Neuronal stem cell (in vitro differentiated cells): Measurements from ENCODE around the gene MLLT3.

Experiments
- DNase-seq: peaks from one replicate; pipeline ENCODE4 v3.0.0-alpha.2; 2013; ENCODE audit warnings: low spot score
- H2AFZ ChIP-seq: one replicate; pipeline ENCODE4 v1.6.1; 2013; ENCODE audit warnings: mild to moderate bottlenecking, low read length, inconsistent platforms
- H2AK5ac ChIP-seq: 2 replicates; pipeline ENCODE4 v1.6.1; 2013; ENCODE audit warnings: low read depth, mild to moderate bottlenecking, inconsistent platforms, low read length, moderate library complexity, mixed read lengths
- H2BK120ac ChIP-seq: 2 replicates; pipeline ENCODE4 v1.6.1; 2013; ENCODE audit warnings: low read depth, mild to moderate bottlenecking, inconsistent platforms, low read length, moderate library complexity, mixed read lengths
- H2BK12ac ChIP-seq: one replicate; pipeline ENCODE4 v1.6.1; 2013; ENCODE audit warnings: low read length, inconsistent platforms
- H2BK15ac ChIP-seq: 2 replicates; pipeline ENCODE4 v1.6.1; 2013; ENCODE audit warnings: mild to moderate bottlenecking, low read length, inconsistent platforms, mixed read lengths
- H2BK5ac ChIP-seq: one replicate; pipeline ENCODE4 v1.6.1; 2013; ENCODE audit warnings: inconsistent platforms, mild to moderate bottlenecking, low read length, moderate library complexity
- H3K14ac ChIP-seq: one replicate; pipeline ENCODE4 v1.6.1; 2013; ENCODE audit warnings: low read length, inconsistent platforms
- H3K18ac ChIP-seq: 2 replicates; pipeline ENCODE4 v1.6.1; 2013; ENCODE audit warnings: low read length, inconsistent platforms
- H3K23ac ChIP-seq: 2 replicates; pipeline ENCODE4 v1.6.1; 2013; ENCODE audit warnings: low read depth, mild to moderate bottlenecking, mixed read lengths, low read length, inconsistent platforms; ENCODE audit not compliant: poor library complexity
- H3K27ac ChIP-seq: replicated peaks from 3 replicates; pipeline ENCODE4 v1.5.1; 2013; ENCODE audit warnings: low read length, inconsistent platforms
- H3K27me3 ChIP-seq, 3 experiments: 2 replicates each; pipeline ENCODE4 v1.6.1; 2013; ENCODE audit warnings: low read length in 3 of 3, mild to moderate bottlenecking in 2 of 3, inconsistent platforms in 1 of 3, low read depth in 1 of 3, mixed read lengths in 1 of 3, moderate library complexity in 1 of 3; ENCODE audit not compliant: control insufficient read depth in 3 of 3, insufficient read depth in 3 of 3
- H3K36me3 ChIP-seq, 2 donors: replicated peaks in 1 of 2; 2 replicates each; pipeline ENCODE4 v1.6.1; 2013; ENCODE audit warnings: low read length in 2 of 2; ENCODE audit not compliant: control insufficient read depth in 2 of 2, insufficient read depth in 2 of 2
- H3K4ac ChIP-seq: 2 replicates; pipeline ENCODE4 v1.6.1; 2013; ENCODE audit warnings: inconsistent platforms, mild to moderate bottlenecking, low read length, moderate library complexity
- H3K4me1 ChIP-seq, 2 donors: 1 replicate in 1 of 2; 2 replicates in 1 of 2; pipeline ENCODE4 v1.6.1; 2013; ENCODE audit warnings: low read length in 2 of 2, low read depth in 1 of 2; ENCODE audit not compliant: control insufficient read depth in 2 of 2, insufficient read depth in 1 of 2
- H3K4me2 ChIP-seq: one replicate; pipeline ENCODE4 v1.6.1; 2013; ENCODE audit warnings: mild to moderate bottlenecking, low read length, inconsistent platforms; ENCODE audit not compliant: insufficient read depth, poor library complexity, severe bottlenecking
- H3K4me3 ChIP-seq, 2 donors: 2 replicates each; pipeline ENCODE4 v1.5.1; 2013; ENCODE audit warnings: low read length in 2 of 2, mild to moderate bottlenecking in 2 of 2, inconsistent platforms in 1 of 2, moderate library complexity in 1 of 2
- H3K79me1 ChIP-seq: one replicate; pipeline ENCODE4 v1.6.1; 2013; ENCODE audit warnings: low read depth, mild to moderate bottlenecking, inconsistent platforms, low read length, moderate library complexity
- H3K9ac ChIP-seq: one replicate; pipeline ENCODE4 v1.6.1; 2013; ENCODE audit warnings: mild to moderate bottlenecking, low read depth, low read length, inconsistent platforms; ENCODE audit not compliant: poor library complexity
- H3K9me3 ChIP-seq, 2 donors: replicated peaks in 1 of 2; 2 replicates each; pipeline versions ENCODE3 to v1.6.1; 2013; ENCODE audit warnings: low read length in 2 of 2, mild to moderate bottlenecking in 2 of 2, inconsistent platforms in 1 of 2, low read depth in 1 of 2, mixed read lengths in 1 of 2, moderate library complexity in 1 of 2; ENCODE audit not compliant: control insufficient read depth in 2 of 2, insufficient read depth in 1 of 2
- H4K8ac ChIP-seq: one replicate; pipeline ENCODE4 v1.6.1; 2013; ENCODE audit warnings: low read depth, mild to moderate bottlenecking, inconsistent platforms, low read length, moderate library complexity
- H4K91ac ChIP-seq: one replicate; pipeline ENCODE4 v1.6.1; 2013; ENCODE audit warnings: low read length, low read depth, mild to moderate bottlenecking, inconsistent platforms; ENCODE audit not compliant: poor library complexity
- WGBS, 2 donors: extraction: QIAGEN DNeasy Blood & Tissue Kit; methylation state at CpG; one replicate each; pipeline ENCODE4 v1.1.7; 2013; ENCODE audit warnings: missing lambda C conversion rate in 2 of 2, mixed read lengths in 1 of 2; ENCODE audit not compliant: insufficient read length in 2 of 2, insufficient replicate concordance in 1 of 2; ENCODE audit errors: extremely low coverage in 2 of 2; 5-methylcytosine and 5-hydroxymethylcytosine counted together

Gene MLLT3

DNA sequence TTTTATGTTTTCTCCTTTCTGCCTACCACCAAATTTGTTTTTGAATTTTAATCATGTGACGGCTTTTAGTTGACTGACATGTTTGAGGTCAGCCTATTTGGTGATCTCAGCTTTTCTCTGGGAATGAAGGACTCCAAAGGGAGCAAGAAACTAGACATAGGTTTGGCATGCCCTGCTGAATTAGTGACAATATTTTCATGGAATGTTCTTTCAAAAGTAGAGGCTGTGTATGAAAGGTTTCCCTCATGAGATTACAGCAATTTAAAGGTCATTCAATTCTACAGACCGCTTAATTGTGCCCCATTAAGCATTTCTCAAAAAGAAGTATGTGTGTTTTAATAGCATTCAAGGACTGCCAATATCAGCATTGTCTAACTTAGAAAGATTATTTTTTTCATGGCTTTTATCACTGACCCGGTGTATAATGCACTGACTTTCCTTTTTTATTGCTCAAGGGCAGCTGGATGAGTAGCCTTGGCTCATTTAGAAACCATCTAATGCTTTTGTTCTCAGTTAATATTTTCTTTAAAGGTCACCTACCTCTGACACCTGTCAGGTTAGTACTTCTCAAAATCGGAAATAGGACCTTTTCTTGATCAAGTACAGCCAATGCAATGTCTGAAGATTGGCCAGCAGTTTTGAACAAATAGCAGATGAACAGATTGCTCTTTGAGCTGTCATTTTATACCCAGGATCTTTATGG lies 8.1 kb upstream of the MLLT3 start:
- no CpG with 5 or more reads among the region's 4 CpGs for WGBS, 2 donors
- Histone ChIP-seq H3K27me3 (no peaks in the 10 kb centered on the region), H3K27ac (no peak overlapping the region), H3K9me3 (no peaks in the 10 kb centered on the region), H3K9ac (no peak overlapping the region), H4K91ac (no peak overlapping the region), H3K4me2 (no peak overlapping the region), H2BK5ac (no peak overlapping the region), H3K4me1 (peaks cover 0 to 5% of the 10 kb centered on the region in 2 donors), H4K8ac (no peak overlapping the region), H2BK120ac (no peak overlapping the region), H3K4me3 (no peak overlapping the region), H3K18ac (no peak overlapping the region), H3K14ac (no peak overlapping the region), H2AK5ac (no peak overlapping the region), H3K36me3 (no peaks in the 10 kb centered on the region), H2BK12ac (no peak overlapping the region), H3K79me1 (no peaks in the 10 kb centered on the region), H2AFZ (no peak overlapping the region), H3K23ac (no peak overlapping the region), H2BK15ac (no peak overlapping the region), H3K4ac (no peak overlapping the region)
- DNase-seq: no peak

- Histone ChIP-seq H2AFZ (peak overlapping the region; percentile 98), H3K27ac (no peak overlapping the region), H3K14ac (no peak overlapping the region), H3K18ac (no peak overlapping the region), H3K79me1 (peaks cover 8% of the 10 kb centered on the region), H4K8ac (no peak overlapping the region), H4K91ac (no peak overlapping the region), H3K4me2 (no peak overlapping the region), H2BK5ac (no peak overlapping the region), H2BK15ac (no peak overlapping the region), H3K36me3 (no peaks in the 10 kb centered on the region), H2BK12ac (no peak overlapping the region), H3K4me3 (no peak overlapping the region), H3K4me1 (peaks cover 3 to 5% of the 10 kb centered on the region in 2 donors), H2BK120ac (no peak overlapping the region), H3K9ac (no peak overlapping the region), H3K4ac (no peak overlapping the region), H3K23ac (no peak overlapping the region), H3K27me3 (peaks cover 0 to 24% (median 2%) of the 10 kb centered on the region in 3 experiments), H3K9me3 (no peaks in the 10 kb centered on the region), H2AK5ac (no peak overlapping the region)
- WGBS, 2 donors: no CpG with 5 or more reads among the region's 2 CpGs
- DNase-seq: no peak
These were observed 2.7 kb upstream of the MLLT3 start for GRCh38 chr9:20625003-20625349.

- H2AK5ac ChIP-seq: no peak overlapping the region
- H3K79me1 ChIP-seq: peaks cover 8% of the 10 kb centered on the region
- no peak overlapping the region for H3K4ac ChIP-seq
- H3K18ac ChIP-seq: no peak overlapping the region
- no peak overlapping the region for H4K91ac ChIP-seq
- H3K4me1 ChIP-seq: peaks cover 5 to 6% of the 10 kb centered on the region in 2 donors
- no peak overlapping the region for H2BK120ac ChIP-seq
- H2AFZ ChIP-seq: peak overlapping the region; percentile 98
- no CpG with 5 or more reads among the region's 21 CpGs for whole genome bisulfite sequencing, 2 donors
- no peak overlapping the region for H3K27ac ChIP-seq
- no peak overlapping the region for H2BK15ac ChIP-seq
- no peak overlapping the region for H3K14ac ChIP-seq
- H3K27me3 ChIP-seq: peaks cover 0 to 28% (median 2%) of the 10 kb centered on the region in 3 experiments
- peak overlapping the region; percentile 98 for H3K4me2 ChIP-seq
- no peaks in the 10 kb centered on the region for H3K9me3 ChIP-seq
- H3K23ac ChIP-seq: no peak overlapping the region
- H2BK12ac ChIP-seq: no peak overlapping the region
- peak overlapping the region; percentile 30 to 93 for H3K4me3 ChIP-seq
- DNase-seq: peak; percentile 77
- H3K9ac ChIP-seq: no peak overlapping the region
- H3K36me3 ChIP-seq: no peaks in the 10 kb centered on the region
- H2BK5ac ChIP-seq: no peak overlapping the region
- no peak overlapping the region for H4K8ac ChIP-seq
These were observed 2.1 kb upstream of the MLLT3 start for GRCh38 chr9:20624201-20625002.

- Histone ChIP-seq H3K4me1 (peaks cover 5 to 6% of the 10 kb centered on the region in 2 donors), H3K27ac (no peak overlapping the region), H3K14ac (no peak overlapping the region), H3K4me2 (peak overlapping the region; percentile 98), H3K27me3 (peaks cover 0 to 28% (median 2%) of the 10 kb centered on the region in 3 experiments), H2BK5ac (no peak overlapping the region), H2BK12ac (no peak overlapping the region), H2AFZ (peak overlapping the region; percentile 98), H3K36me3 (no peaks in the 10 kb centered on the region), H3K23ac (no peak overlapping the region), H3K9ac (no peak overlapping the region), H2BK15ac (no peak overlapping the region), H3K4ac (no peak overlapping the region), H4K8ac (no peak overlapping the region), H3K79me1 (peaks cover 8% of the 10 kb centered on the region), H4K91ac (no peak overlapping the region), H3K4me3 (peak overlapping the region in 1 of 2 donors; percentile 93), H3K18ac (no peak overlapping the region), H2AK5ac (no peak overlapping the region), H3K9me3 (no peaks in the 10 kb centered on the region), H2BK120ac (no peak overlapping the region)
- no CpG with 5 or more reads among the region's 7 CpGs for WGBS, 2 donors
- DNase-seq: peak; percentile 23
These were observed 1.4 kb upstream of the MLLT3 start for GRCh38 chr9:20623748-20624124.
